ENCODE measurements around the gene TRMT61B.

Gene TRMT61B

DNA sequence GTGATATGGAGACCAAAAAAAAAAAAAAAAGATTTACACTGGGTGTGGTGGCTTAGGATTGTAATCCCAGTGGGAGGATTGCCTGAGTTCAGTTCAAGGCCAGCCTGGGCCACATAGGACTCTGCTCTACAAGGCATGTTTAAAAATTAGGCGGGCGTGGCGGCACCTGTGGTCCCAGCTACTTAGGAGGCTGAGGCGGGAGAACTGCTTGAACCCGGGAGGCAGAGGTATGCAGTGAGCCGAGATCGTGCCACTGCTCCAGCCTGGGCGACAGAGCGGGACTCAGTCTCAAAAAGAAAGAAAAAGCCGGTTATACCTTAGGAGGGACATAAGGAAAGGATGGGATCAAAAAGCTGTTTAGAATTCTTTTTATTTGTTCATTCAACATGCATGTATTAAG lies 60.2 kb downstream of the TRMT61B start:
- TF ChIP-seq, protein P1, sequence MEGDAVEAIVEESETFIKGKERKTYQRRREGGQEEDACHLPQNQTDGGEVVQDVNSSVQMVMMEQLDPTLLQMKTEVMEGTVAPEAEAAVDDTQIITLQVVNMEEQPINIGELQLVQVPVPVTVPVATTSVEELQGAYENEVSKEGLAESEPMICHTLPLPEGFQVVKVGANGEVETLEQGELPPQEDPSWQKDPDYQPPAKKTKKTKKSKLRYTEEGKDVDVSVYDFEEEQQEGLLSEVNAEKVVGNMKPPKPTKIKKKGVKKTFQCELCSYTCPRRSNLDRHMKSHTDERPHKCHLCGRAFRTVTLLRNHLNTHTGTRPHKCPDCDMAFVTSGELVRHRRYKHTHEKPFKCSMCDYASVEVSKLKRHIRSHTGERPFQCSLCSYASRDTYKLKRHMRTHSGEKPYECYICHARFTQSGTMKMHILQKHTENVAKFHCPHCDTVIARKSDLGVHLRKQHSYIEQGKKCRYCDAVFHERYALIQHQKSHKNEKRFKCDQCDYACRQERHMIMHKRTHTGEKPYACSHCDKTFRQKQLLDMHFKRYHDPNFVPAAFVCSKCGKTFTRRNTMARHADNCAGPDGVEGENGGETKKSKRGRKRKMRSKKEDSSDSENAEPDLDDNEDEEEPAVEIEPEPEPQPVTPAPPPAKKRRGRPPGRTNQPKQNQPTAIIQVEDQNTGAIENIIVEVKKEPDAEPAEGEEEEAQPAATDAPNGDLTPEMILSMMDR (IDR thresholded peaks at IDR 0.05; ENCODE audit: low read depth, low read length), result no peak
- peak overlapping the region; percentile 60 for H3K4me3 ChIP-seq (ENCODE audit: low read depth, low read length)

DNA sequence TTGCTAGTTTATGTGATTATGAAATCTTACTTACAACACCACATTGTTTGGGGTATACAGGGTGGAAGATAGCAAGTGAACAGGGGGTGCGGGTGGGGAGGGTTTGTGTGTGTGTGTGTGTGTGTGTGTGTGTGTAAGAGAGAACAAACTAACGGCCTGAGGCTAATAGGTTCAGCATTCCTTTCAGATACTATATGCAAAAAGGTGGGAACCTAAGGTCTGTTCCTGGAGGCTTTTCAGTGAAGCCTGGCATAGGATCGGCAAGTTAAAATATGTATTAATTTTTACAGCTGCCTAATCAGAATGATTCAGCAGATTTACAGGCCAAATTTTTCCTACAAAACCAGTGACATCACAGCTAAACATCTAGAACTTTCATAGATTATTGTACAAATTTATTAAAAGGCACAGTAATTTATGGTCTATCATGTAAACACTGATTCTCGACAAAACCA lies 67.1 kb downstream of the TRMT61B start:
- H3K9me3 ChIP-seq, result no peaks in the 10 kb centered on the region
- no peak for DNase-seq
- no peak overlapping the region for H3K4me3 ChIP-seq (ENCODE audit: low read depth, low read length)
- no peaks in the 10 kb centered on the region for H3K4me1 ChIP-seq
- TF ChIP-seq, protein P1 (IDR thresholded peaks at IDR 0.05; ENCODE audit: low read depth, low read length), result no peak
- H3K27me3 ChIP-seq, result no peaks in the 10 kb centered on the region
- peaks cover 49% of the 10 kb centered on the region for H3K36me3 ChIP-seq

More for the DNA sequence above, 60.2 kb downstream of the TRMT61B start:
- Histone ChIP-seq H3K27me3 (no peaks in the 10 kb centered on the region), H3K4me1 (no peaks in the 10 kb centered on the region), H3K9me3 (peaks cover 6% of the 10 kb centered on the region), H3K36me3 (peaks cover 4% of the 10 kb centered on the region; the same call in 1 of the 2 replicates)
- no peak for DNase-seq

DNA sequence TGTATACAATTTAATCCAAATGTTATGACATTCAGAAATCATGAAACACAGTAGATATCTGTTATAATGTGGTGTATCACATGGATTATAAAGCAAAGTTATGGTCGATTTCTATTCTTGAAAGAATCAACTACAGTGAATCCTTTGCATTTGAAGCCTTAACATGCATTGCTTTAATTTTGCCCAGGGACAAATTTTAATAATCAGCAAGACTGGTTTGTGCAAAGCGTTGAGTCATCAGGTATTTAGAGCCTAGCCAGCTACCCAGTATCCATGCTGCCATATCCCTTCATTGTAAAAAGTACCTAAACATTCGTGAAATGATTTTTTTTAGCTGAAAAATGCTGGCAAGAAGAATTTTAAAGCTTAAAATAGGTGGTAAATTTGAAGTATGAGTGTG lies 68.4 kb downstream of the TRMT61B start:
- H3K27me3 ChIP-seq, result no peaks in the 10 kb centered on the region
- no peak for DNase-seq
- H3K9me3 ChIP-seq, result no peaks in the 10 kb centered on the region
- no peak overlapping the region for H3K4me3 ChIP-seq (ENCODE audit: low read depth, low read length)
- H3K36me3 ChIP-seq, result peaks cover 58% of the 10 kb centered on the region
- TF ChIP-seq, protein P1 (IDR thresholded peaks at IDR 0.05; ENCODE audit: low read depth, low read length), result no peak
- H3K4me1 ChIP-seq, result no peaks in the 10 kb centered on the region

Data from BE2C (cell line).